ENCODE measurements around the gene RNF220.

Gene RNF220

DNA sequence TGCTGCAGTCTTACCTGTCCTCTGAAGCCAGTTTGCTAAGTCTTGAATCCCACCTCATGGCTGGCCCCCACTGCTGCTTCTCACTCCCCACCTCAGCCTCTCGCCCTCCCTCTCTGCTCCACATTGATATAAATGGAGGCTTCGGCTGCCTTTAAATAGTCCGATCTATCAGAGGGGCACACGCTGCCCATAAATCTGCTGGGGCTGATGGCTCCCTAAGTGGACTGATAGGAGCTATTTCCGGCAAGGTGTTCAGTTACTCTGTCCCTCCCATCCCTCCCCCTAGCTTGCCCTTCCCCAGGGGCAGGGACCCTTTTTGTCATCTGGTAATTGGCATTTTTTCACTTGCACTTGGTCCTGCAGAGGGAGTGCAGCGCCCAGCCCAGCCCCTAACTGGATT is 160.8 kb downstream of the RNF220 start:
- Histone ChIP-seq H3K27ac (ENCODE audit: insufficient read depth, low read depth, low read length, poor library complexity, severe bottlenecking) (no peak overlapping the region), H3K9me3 (ENCODE audit: control insufficient read depth, low read length) (no peaks in the 10 kb centered on the region), H3K36me3 (ENCODE audit: control insufficient read depth, insufficient read depth, low read length) (no peaks in the 10 kb centered on the region), H3K4me3 (ENCODE audit: insufficient read depth, low read depth, low read length) (no peak overlapping the region), H3K4me1 (ENCODE audit: control insufficient read depth, insufficient read depth, low read length) (no peaks in the 10 kb centered on the region), H3K27me3 (ENCODE audit: control insufficient read depth, insufficient read depth, low read length, poor library complexity, severe bottlenecking) (peaks cover 98% of the 10 kb centered on the region)
- WGBS, 2 experiments, result 89 to 91% methylated on average over 6 of the region's 6 CpGs

GRCh38 chr1:44566281-44567046 is 161.4 kb downstream of the RNF220 start:
- WGBS, 2 experiments, result 90 to 92% methylated on average over 7 of the region's 7 CpGs

GRCh38 chr1:44568128-44568900 is 163.3 kb downstream of the RNF220 start:
- Histone ChIP-seq H3K9me3 (ENCODE audit: control insufficient read depth, low read length) (no peaks in the 10 kb centered on the region), H3K4me3 (ENCODE audit: insufficient read depth, low read depth, low read length) (no peak overlapping the region), H3K27me3 (ENCODE audit: control insufficient read depth, insufficient read depth, low read length, poor library complexity, severe bottlenecking) (peaks cover 99% of the 10 kb centered on the region), H3K36me3 (ENCODE audit: control insufficient read depth, insufficient read depth, low read length) (no peaks in the 10 kb centered on the region), H3K4me1 (ENCODE audit: control insufficient read depth, insufficient read depth, low read length) (no peaks in the 10 kb centered on the region), H3K27ac (ENCODE audit: insufficient read depth, low read depth, low read length, poor library complexity, severe bottlenecking) (no peak overlapping the region)
- 90 to 94% methylated on average over 10 of the region's 10 CpGs for WGBS, 2 experiments

More at GRCh38 chr1:44566281-44567046, 161.4 kb downstream of the RNF220 start:
- Histone ChIP-seq H3K9me3 (ENCODE audit: control insufficient read depth, low read length) (no peaks in the 10 kb centered on the region), H3K27ac (ENCODE audit: insufficient read depth, low read depth, low read length, poor library complexity, severe bottlenecking) (no peak overlapping the region), H3K4me1 (ENCODE audit: control insufficient read depth, insufficient read depth, low read length) (no peaks in the 10 kb centered on the region), H3K36me3 (ENCODE audit: control insufficient read depth, insufficient read depth, low read length) (no peaks in the 10 kb centered on the region), H3K4me3 (ENCODE audit: insufficient read depth, low read depth, low read length) (no peak overlapping the region), H3K27me3 (ENCODE audit: control insufficient read depth, insufficient read depth, low read length, poor library complexity, severe bottlenecking) (peaks cover 100% of the 10 kb centered on the region)

DNA sequence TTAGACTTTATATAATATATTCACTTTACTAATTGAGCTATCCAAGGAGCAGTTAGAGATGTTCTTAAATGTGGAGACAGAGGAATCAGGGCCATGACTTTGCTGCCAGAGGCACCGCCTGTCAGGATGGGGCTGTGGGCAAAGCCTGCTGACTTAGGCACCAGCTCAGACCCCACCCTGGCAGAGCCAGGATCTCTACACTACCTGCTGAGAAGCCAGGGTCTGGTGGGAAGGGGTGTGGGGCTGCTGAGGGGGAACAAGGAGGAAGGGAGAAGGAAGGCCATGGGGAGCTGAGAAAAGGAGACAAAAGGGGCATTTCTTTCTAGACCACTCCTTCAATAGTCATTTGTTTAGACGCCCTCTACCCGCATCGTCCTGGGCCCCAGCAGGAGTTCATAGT is 164.4 kb downstream of the RNF220 start:
- WGBS, 2 experiments, result 54 to 70% methylated on average over 4 of the region's 4 CpGs
- no peaks in the 10 kb centered on the region for H3K9me3 ChIP-seq (ENCODE audit: control insufficient read depth, low read length)
- peaks cover 99% of the 10 kb centered on the region for H3K27me3 ChIP-seq (ENCODE audit: control insufficient read depth, insufficient read depth, low read length, poor library complexity, severe bottlenecking)
- H3K36me3 ChIP-seq (ENCODE audit: control insufficient read depth, insufficient read depth, low read length), result no peaks in the 10 kb centered on the region
- no peak overlapping the region for H3K4me3 ChIP-seq (ENCODE audit: insufficient read depth, low read depth, low read length)
- H3K27ac ChIP-seq (ENCODE audit: insufficient read depth, low read depth, low read length, poor library complexity, severe bottlenecking), result no peak overlapping the region
- no peaks in the 10 kb centered on the region for H3K4me1 ChIP-seq (ENCODE audit: control insufficient read depth, insufficient read depth, low read length)

- Histone ChIP-seq H3K9me3 (ENCODE audit: control insufficient read depth, low read length) (no peaks in the 10 kb centered on the region), H3K4me1 (ENCODE audit: control insufficient read depth, insufficient read depth, low read length) (peaks cover 7% of the 10 kb centered on the region), H3K27me3 (ENCODE audit: control insufficient read depth, insufficient read depth, low read length, poor library complexity, severe bottlenecking) (peaks cover 99% of the 10 kb centered on the region), H3K27ac (ENCODE audit: insufficient read depth, low read depth, low read length, poor library complexity, severe bottlenecking) (no peak overlapping the region), H3K36me3 (ENCODE audit: control insufficient read depth, insufficient read depth, low read length) (no peaks in the 10 kb centered on the region), H3K4me3 (ENCODE audit: insufficient read depth, low read depth, low read length) (no peak overlapping the region)
- 88 to 91% methylated on average over 4 to 5 of the region's 5 CpGs for WGBS, 2 experiments
These were observed 166.9 kb downstream of the RNF220 start for GRCh38 chr1:44571712-44572571.

GRCh38 chr1:44572572-44572879 is 167.5 kb downstream of the RNF220 start:
- H3K4me3 ChIP-seq (ENCODE audit: insufficient read depth, low read depth, low read length), result no peak overlapping the region
- peaks cover 99% of the 10 kb centered on the region for H3K27me3 ChIP-seq (ENCODE audit: control insufficient read depth, insufficient read depth, low read length, poor library complexity, severe bottlenecking)
- WGBS, 2 experiments, result 95 to 97% methylated on average over 2 of the region's 2 CpGs
- H3K9me3 ChIP-seq (ENCODE audit: control insufficient read depth, low read length), result no peaks in the 10 kb centered on the region
- no peak overlapping the region for H3K27ac ChIP-seq (ENCODE audit: insufficient read depth, low read depth, low read length, poor library complexity, severe bottlenecking)
- H3K4me1 ChIP-seq (ENCODE audit: control insufficient read depth, insufficient read depth, low read length), result peaks cover 13% of the 10 kb centered on the region
- H3K36me3 ChIP-seq (ENCODE audit: control insufficient read depth, insufficient read depth, low read length), result no peaks in the 10 kb centered on the region

GRCh38 chr1:44575396-44575795 is 170.3 kb downstream of the RNF220 start:
- no peak overlapping the region for H3K4me3 ChIP-seq (ENCODE audit: insufficient read depth, low read depth, low read length)
- H3K4me1 ChIP-seq (ENCODE audit: control insufficient read depth, insufficient read depth, low read length), result peaks cover 13% of the 10 kb centered on the region
- no peak overlapping the region for H3K27ac ChIP-seq (ENCODE audit: insufficient read depth, low read depth, low read length, poor library complexity, severe bottlenecking)
- WGBS, 2 experiments, result 70 to 71% methylated on average over 3 to 4 of the region's 4 CpGs
- no peaks in the 10 kb centered on the region for H3K36me3 ChIP-seq (ENCODE audit: control insufficient read depth, insufficient read depth, low read length)
- H3K27me3 ChIP-seq (ENCODE audit: control insufficient read depth, insufficient read depth, low read length, poor library complexity, severe bottlenecking), result peaks cover 99% of the 10 kb centered on the region
- H3K9me3 ChIP-seq (ENCODE audit: control insufficient read depth, low read length), result no peaks in the 10 kb centered on the region

DNA sequence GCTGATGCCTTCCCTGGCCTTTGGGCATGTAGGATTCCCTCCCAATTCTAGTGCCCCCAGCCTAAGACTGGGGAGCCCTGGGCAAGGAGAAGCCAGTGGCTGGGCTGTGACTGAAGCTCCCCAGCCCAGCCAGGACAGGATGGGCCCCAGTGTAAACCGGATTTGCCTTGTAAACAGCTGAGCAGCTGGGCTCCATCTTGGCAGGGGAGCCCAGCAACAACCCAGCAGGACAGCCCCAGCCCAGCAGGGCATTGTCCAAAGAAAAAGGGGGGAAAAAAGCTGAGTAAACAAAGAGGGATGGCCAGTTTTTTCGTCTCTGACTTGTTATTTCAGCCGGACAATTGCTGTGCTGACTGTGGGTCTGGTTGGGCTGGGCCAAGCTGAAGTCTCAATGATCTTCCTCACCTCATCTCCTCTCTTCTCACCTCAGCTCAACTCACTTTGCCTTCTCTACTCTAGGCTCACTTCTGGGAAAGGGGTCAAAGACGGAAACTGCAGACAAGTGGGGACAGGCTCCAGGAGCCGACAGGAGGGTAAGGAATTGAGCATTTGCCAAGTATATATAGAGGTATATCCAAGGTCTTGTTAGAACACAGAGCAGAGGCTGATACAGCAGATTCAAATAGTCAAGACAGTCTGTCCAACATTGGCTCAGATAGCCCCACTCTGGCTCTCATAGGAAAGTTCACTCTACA is 171.5 kb downstream of the RNF220 start:
- no peak overlapping the region for H3K27ac ChIP-seq (ENCODE audit: insufficient read depth, low read depth, low read length, poor library complexity, severe bottlenecking)
- peaks cover 13% of the 10 kb centered on the region for H3K4me1 ChIP-seq (ENCODE audit: control insufficient read depth, insufficient read depth, low read length)
- no peaks in the 10 kb centered on the region for H3K9me3 ChIP-seq (ENCODE audit: control insufficient read depth, low read length)
- 26 to 28% methylated on average over 5 of the region's 5 CpGs for WGBS, 2 experiments
- H3K27me3 ChIP-seq (ENCODE audit: control insufficient read depth, insufficient read depth, low read length, poor library complexity, severe bottlenecking), result peaks cover 99% of the 10 kb centered on the region
- no peak overlapping the region for H3K4me3 ChIP-seq (ENCODE audit: insufficient read depth, low read depth, low read length)
- no peaks in the 10 kb centered on the region for H3K36me3 ChIP-seq (ENCODE audit: control insufficient read depth, insufficient read depth, low read length)

DNA sequence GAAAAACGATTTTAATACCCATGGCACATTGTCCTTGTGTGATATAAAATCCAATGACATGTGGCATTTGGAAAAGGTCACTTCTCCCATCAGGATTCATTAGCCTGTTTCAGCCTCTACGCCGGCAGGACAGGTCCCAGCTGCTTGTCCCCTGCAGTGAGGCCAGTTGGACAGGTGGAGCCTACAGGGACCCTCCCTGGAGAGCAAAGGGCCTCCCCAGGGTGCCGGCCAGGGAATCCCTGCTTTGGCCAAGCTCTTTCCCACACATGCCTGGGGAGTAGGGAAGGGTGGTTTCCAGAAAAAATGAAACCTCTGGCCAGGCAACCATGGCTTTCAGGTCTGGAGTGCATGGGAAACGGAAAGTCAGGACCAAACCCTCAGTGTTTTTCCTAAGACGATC is 176.2 kb downstream of the RNF220 start:
- Histone ChIP-seq H3K27me3 (ENCODE audit: control insufficient read depth, insufficient read depth, low read length, poor library complexity, severe bottlenecking) (peaks cover 94% of the 10 kb centered on the region), H3K9me3 (ENCODE audit: control insufficient read depth, low read length) (no peaks in the 10 kb centered on the region), H3K36me3 (ENCODE audit: control insufficient read depth, insufficient read depth, low read length) (no peaks in the 10 kb centered on the region), H3K4me1 (ENCODE audit: control insufficient read depth, insufficient read depth, low read length) (peaks cover 13% of the 10 kb centered on the region), H3K4me3 (ENCODE audit: insufficient read depth, low read depth, low read length) (no peak overlapping the region), H3K27ac (ENCODE audit: insufficient read depth, low read depth, low read length, poor library complexity, severe bottlenecking) (no peak overlapping the region)
- WGBS, 2 experiments, result 88 to 90% methylated on average over 6 of the region's 6 CpGs

All from ectodermal cell (in vitro differentiated cells).